Mucosa of stomach (tissue), 1 donor: ENCODE measurements around the gene SPI1.

Source experiments
- H3K27me3 ChIP-seq: one replicate; pipeline ENCODE4 v1.7.0; 2013; ENCODE audit warnings: mild to moderate bottlenecking, low read length; ENCODE audit not compliant: control insufficient read depth, insufficient read depth
- H3K36me3 ChIP-seq: one replicate; pipeline ENCODE4 v1.7.0; 2013; ENCODE audit warnings: low read length; ENCODE audit not compliant: control insufficient read depth, insufficient read depth
- H3K4me1 ChIP-seq: one replicate; pipeline ENCODE4 v1.7.0; 2013; ENCODE audit warnings: mild to moderate bottlenecking, low read length; ENCODE audit not compliant: control insufficient read depth, insufficient read depth
- H3K4me3 ChIP-seq: one replicate; pipeline ENCODE4 v1.7.0; 2013; ENCODE audit warnings: low read length
- H3K9ac ChIP-seq: one replicate; pipeline ENCODE4 v1.7.0; 2013; ENCODE audit warnings: mild to moderate bottlenecking, low read length, moderate library complexity
- H3K9me3 ChIP-seq: one replicate; pipeline ENCODE4 v1.7.0; 2013; ENCODE audit warnings: mild to moderate bottlenecking, low read length, moderate library complexity; ENCODE audit not compliant: control insufficient read depth
- donor health status: Pancreatic carcinoma.

SPI1 gene

GRCh38 chr11:47399860-47400767 is 21.8 kb upstream of the SPI1 start:
- peak overlapping the region; percentile 25 for H3K4me3 ChIP-seq
- H3K4me1 ChIP-seq = peaks cover 7% of the 10 kb centered on the region
- H3K9ac ChIP-seq = peak overlapping the region; percentile 69
- H3K27me3 ChIP-seq = no peaks in the 10 kb centered on the region
- H3K9me3 ChIP-seq = no peaks in the 10 kb centered on the region
- no peaks in the 10 kb centered on the region for H3K36me3 ChIP-seq

- Histone ChIP-seq H3K9ac (no peak overlapping the region), H3K9me3 (no peaks in the 10 kb centered on the region), H3K36me3 (no peaks in the 10 kb centered on the region), H3K4me3 (no peak overlapping the region), H3K27me3 (no peaks in the 10 kb centered on the region), H3K4me1 (peaks cover 7% of the 10 kb centered on the region)
These were observed 20.2 kb upstream of the SPI1 start for GRCh38 chr11:47398551-47398950.

- Histone ChIP-seq H3K9me3 (no peaks in the 10 kb centered on the region), H3K4me1 (peaks cover 7% of the 10 kb centered on the region), H3K4me3 (no peak overlapping the region), H3K36me3 (no peaks in the 10 kb centered on the region), H3K9ac (no peak overlapping the region), H3K27me3 (no peaks in the 10 kb centered on the region)
These were observed 19.7 kb upstream of the SPI1 start for GRCh38 chr11:47398011-47398410.

GRCh38 chr11:47396049-47396320 is 17.6 kb upstream of the SPI1 start:
- no peaks in the 10 kb centered on the region for H3K9me3 ChIP-seq
- H3K9ac ChIP-seq = no peak overlapping the region
- peaks cover 7% of the 10 kb centered on the region for H3K4me1 ChIP-seq
- H3K27me3 ChIP-seq = no peaks in the 10 kb centered on the region
- H3K36me3 ChIP-seq = no peaks in the 10 kb centered on the region
- no peak overlapping the region for H3K4me3 ChIP-seq

- Histone ChIP-seq H3K27me3 (no peaks in the 10 kb centered on the region), H3K4me1 (peaks cover 2% of the 10 kb centered on the region), H3K9me3 (no peaks in the 10 kb centered on the region), H3K9ac (peak overlapping the region; percentile 41), H3K4me3 (no peak overlapping the region), H3K36me3 (no peaks in the 10 kb centered on the region)
These were observed 17.1 kb upstream of the SPI1 start for GRCh38 chr11:47395223-47396048.

- Histone ChIP-seq H3K9ac (peak overlapping the region; percentile 41), H3K27me3 (no peaks in the 10 kb centered on the region), H3K36me3 (no peaks in the 10 kb centered on the region), H3K4me3 (no peak overlapping the region), H3K9me3 (no peaks in the 10 kb centered on the region), H3K4me1 (no peaks in the 10 kb centered on the region)
These were observed 16.2 kb upstream of the SPI1 start for GRCh38 chr11:47394322-47395222.

- no peaks in the 10 kb centered on the region for H3K36me3 ChIP-seq
- peak overlapping the region; percentile 8 for H3K9ac ChIP-seq
- no peaks in the 10 kb centered on the region for H3K27me3 ChIP-seq
- peaks cover 2% of the 10 kb centered on the region for H3K4me1 ChIP-seq
- H3K4me3 ChIP-seq = no peak overlapping the region
- H3K9me3 ChIP-seq = no peaks in the 10 kb centered on the region
These were observed 15.6 kb upstream of the SPI1 start for GRCh38 chr11:47394050-47394321.

- Histone ChIP-seq H3K9me3 (no peaks in the 10 kb centered on the region), H3K4me1 (peaks cover 6% of the 10 kb centered on the region), H3K27me3 (no peaks in the 10 kb centered on the region), H3K4me3 (no peak overlapping the region), H3K36me3 (no peaks in the 10 kb centered on the region), H3K9ac (no peak overlapping the region)
These were observed 15.1 kb upstream of the SPI1 start for GRCh38 chr11:47393163-47394049.

- peaks cover 6% of the 10 kb centered on the region for H3K4me1 ChIP-seq
- no peaks in the 10 kb centered on the region for H3K27me3 ChIP-seq
These were observed 14.3 kb upstream of the SPI1 start for GRCh38 chr11:47392546-47393162.

GRCh38 chr11:47391711-47392432 is 13.5 kb upstream of the SPI1 start:
- no peak overlapping the region for H3K4me3 ChIP-seq
- H3K4me1 ChIP-seq = peaks cover 6% of the 10 kb centered on the region
- no peaks in the 10 kb centered on the region for H3K9me3 ChIP-seq
- no peaks in the 10 kb centered on the region for H3K27me3 ChIP-seq
- no peak overlapping the region for H3K9ac ChIP-seq
- H3K36me3 ChIP-seq = no peaks in the 10 kb centered on the region

More at GRCh38 chr11:47392546-47393162, 14.3 kb upstream of the SPI1 start:
- Histone ChIP-seq H3K36me3 (no peaks in the 10 kb centered on the region), H3K9ac (no peak overlapping the region), H3K9me3 (no peaks in the 10 kb centered on the region), H3K4me3 (no peak overlapping the region)
